Measurements from ENCODE around the gene CHAF1B. TPM values are rescaled to one million over a fixed set of nuclear protein-coding genes. Genes with fewer than 3 reads are reported as not detected.

The CHAF1B gene
- total and polyA plus RNA-seq, 2 of the 8 experiments (the other 6 are each of a cell fraction or from before 2014, with no cell fraction given), result 11.8 to 23.1 TPM

DNA sequence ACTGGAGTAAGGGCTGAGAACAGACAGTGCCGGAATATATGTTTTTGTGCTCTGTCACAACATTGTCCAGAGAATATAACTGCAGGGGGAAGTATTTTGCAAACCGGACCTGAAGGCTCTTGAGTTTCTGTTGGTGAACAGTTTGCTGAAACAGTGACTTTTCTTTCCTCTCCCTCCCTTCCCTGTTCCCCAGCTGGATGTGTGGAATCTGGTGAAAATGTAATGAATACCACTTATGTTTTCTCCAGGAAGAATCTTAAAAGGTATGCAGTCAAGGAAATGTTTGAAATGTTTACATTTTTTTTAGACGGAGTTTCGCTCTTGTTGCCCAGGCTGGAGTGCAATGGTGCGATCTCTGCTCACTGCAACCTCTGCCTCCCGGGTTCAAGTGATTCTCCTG is 23.4 kb downstream of the CHAF1B start:
- H2BK15ac ChIP-seq (ENCODE audit: low read length), result no peak overlapping the region
- FAIRE-seq, result no peak
- TF ChIP-seq EGR1 (IDR thresholded peaks at IDR 0.05; ENCODE audit: borderline replicate concordance, low read depth, low read length), result no peak
- TF ChIP-seq SP1 (IDR thresholded peaks at IDR 0.05; ENCODE audit: low read depth, low read length), result no peak
- TF ChIP-seq SP2 (IDR thresholded peaks at IDR 0.05; ENCODE audit: low read length), result no peak
- TF ChIP-seq POLR2AphosphoS5 (IDR thresholded peaks at IDR 0.05; ENCODE audit: low read depth, low read length), result no peak
- TF ChIP-seq ASH2L (IDR thresholded peaks at IDR 0.05; ENCODE audit: low read length), result no peak
- no peak for TF ChIP-seq POU5F1 (IDR thresholded peaks at IDR 0.05; ENCODE audit: low read depth, low read length)

More for the DNA sequence above, 23.4 kb downstream of the CHAF1B start:
- Histone ChIP-seq H3K79me1 (ENCODE audit: low read depth, low read length) (no peaks in the 10 kb centered on the region), H3K14ac (ENCODE audit: insufficient read length) (no peak overlapping the region), H3K4me3 (ENCODE audit: extremely low read depth in 1 of 4, insufficient read depth in 2 of 4, low read depth in 3 of 4, low read length in 4 of 4) (no peak overlapping the region), H3K56ac (replicated peaks; ENCODE audit: insufficient read length, low read depth, low read length) (no peak overlapping the region), H3K36me3 (ENCODE audit: control insufficient read depth in 2 of 4, insufficient read depth in 4 of 4, low read length in 3 of 4) (peaks cover 6 to 27% (median 19%) of the 10 kb centered on the region in 4 experiments; a peak in 6 of 8 replicates), H3K9me3 (ENCODE audit: insufficient read depth in 2 of 2, low read depth in 1 of 2, low read length in 1 of 2) (no peaks in the 10 kb centered on the region), H4K8ac (ENCODE audit: extremely low read depth, insufficient read depth, low read length) (no peak overlapping the region), H4K20me1 (replicated peaks in 1 of 2; ENCODE audit: control insufficient read depth in 1 of 2, insufficient read depth in 2 of 2, low read length in 2 of 2) (no peaks in the 10 kb centered on the region), H3K23me2 (ENCODE audit: low read depth, low read length) (no peaks in the 10 kb centered on the region), H3K27me3 (replicated peaks in 1 of 4; ENCODE audit: control insufficient read depth in 3 of 4, extremely low read depth in 1 of 4, insufficient read depth in 3 of 4, low read length in 3 of 4) (no peaks in the 10 kb centered on the region), H3K18ac (ENCODE audit: extremely low read depth, low read length) (no peak overlapping the region), H3K23ac (ENCODE audit: insufficient read length) (no peak overlapping the region), H2BK5ac (ENCODE audit: low read depth, low read length) (no peak overlapping the region), H3K27ac (ENCODE audit: low read depth, low read length) (no peak overlapping the region), H3K9ac (replicated peaks in 1 of 4; ENCODE audit: extremely low read depth in 1 of 4, low read depth in 3 of 4, low read length in 3 of 4) (no peak overlapping the region; a peak in 1 of 7 replicates), H4K91ac (replicated peaks; ENCODE audit: insufficient read length, low read length) (no peak overlapping the region), H2AFZ (ENCODE audit: low read length) (no peak overlapping the region), H2AK5ac (ENCODE audit: low read depth, low read length) (no peak overlapping the region), H3K4ac (replicated peaks; ENCODE audit: insufficient read length, low read depth, low read length) (no peak overlapping the region), H2BK20ac (ENCODE audit: low read length) (no peak overlapping the region), H2BK12ac (ENCODE audit: low read depth, low read length) (no peak overlapping the region), H3K4me1 (replicated peaks in 1 of 4; ENCODE audit: control insufficient read depth in 3 of 4, insufficient read depth in 4 of 4, low read length in 3 of 4) (no peaks in the 10 kb centered on the region), H2BK120ac (replicated peaks; ENCODE audit: low read depth, low read length) (no peak overlapping the region), H3K79me2 (ENCODE audit: control insufficient read depth in 1 of 2, insufficient read depth in 2 of 2, low read length in 2 of 2) (no peaks in the 10 kb centered on the region), H3K4me2 (ENCODE audit: insufficient read depth in 1 of 2, low read depth in 2 of 2, low read length in 2 of 2) (no peak overlapping the region), H4K5ac (ENCODE audit: insufficient read length, low read depth, low read length) (no peak overlapping the region)
- no peak for DNase-seq (ENCODE audit: low read depth in 1 of 2, low spot score in 2 of 2)
- POLR2A ChIA-PET (ENCODE audit: partially characterized antibody), result no interaction called here
- WGBS, 2 experiments (ENCODE audit: extremely low coverage in 1 of 2, insufficient coverage in 1 of 2, insufficient read length in 1 of 2, insufficient replicate concordance in 2 of 2, low coverage in 1 of 2, low lambda C conversion rate in 2 of 2, missing lambda C conversion rate in 1 of 2), result 87% methylated on average over 6 of the region's 6 CpGs; no CpG with 5 or more reads in 1 of the 2 experiments
- CTCF ChIA-PET (ENCODE audit: partially characterized antibody), result no interaction called here

Measured in H1 (cell line).